HepG2 (cell line): Measurements from ENCODE around the gene PHRF1. TPM values are rescaled to one million over a fixed set of nuclear protein-coding genes. Genes with fewer than 3 reads are reported as not detected.

ENCODE experiments used
- IRX3 ChIP-seq: sonication (generic); formaldehyde crosslinking; IDR thresholded peaks from 2 replicates; pipeline ENCODE4 v1.8.1; 2023; ENCODE audit warnings: mild to moderate bottlenecking, low read depth, missing genetic modification reagents, borderline replicate concordance
- KLF16 ChIP-seq, 2 experiments: sonication (generic) in 1 of 2; formaldehyde crosslinking in 1 of 2; IDR thresholded peaks; 2 replicates each; pipeline versions ENCODE4 v1.6.1 to v1.8.0; 2016 to 2023; ENCODE audit warnings: missing genetic modification reagents in 2 of 2, missing compliant biosample characterization in 1 of 2
- PLRG1 ChIP-seq: fragments of 450-650 bp; conservative IDR thresholded peaks from 2 replicates; pipeline ENCODE4 v1.6.1; 2016
- SIN3A ChIP-seq: IDR thresholded peaks from 2 replicates; pipeline ENCODE4 v1.6.1; 2011; ENCODE audit warnings: low read depth, mild to moderate bottlenecking, control low read depth, low read length, borderline replicate concordance
- XRCC5 ChIP-seq: fragments of 200-400 bp; formaldehyde crosslinking; optimal IDR thresholded peaks from 2 replicates; pipeline ENCODE3; 2017; ENCODE audit warnings: mild to moderate bottlenecking, low read length
- ZBTB4 ChIP-seq: sonication (generic); formaldehyde crosslinking; IDR thresholded peaks from 2 replicates; pipeline ENCODE4 v1.4.0; 2020; ENCODE audit warnings: missing genetic modification reagents, mild to moderate bottlenecking, borderline replicate concordance
- ZGPAT ChIP-seq: IDR thresholded peaks from 2 replicates; pipeline ENCODE4 v1.6.1; 2016; ENCODE audit warnings: mild to moderate bottlenecking
- ZNF256 ChIP-seq: sonication (generic); formaldehyde crosslinking; conservative IDR thresholded peaks from 2 replicates; pipeline ENCODE4 v1.4.0; 2020; ENCODE audit warnings: missing genetic modification reagents
- ZNF441 ChIP-seq: sonication (generic); formaldehyde crosslinking; IDR thresholded peaks from 2 replicates; pipeline ENCODE4 v1.7.0; 2021; ENCODE audit warnings: missing genetic modification reagents, borderline replicate concordance
- ZNF691 ChIP-seq: sonication (generic); formaldehyde crosslinking; IDR thresholded peaks from 2 replicates; pipeline ENCODE4 v1.4.0; 2020; ENCODE audit warnings: missing genetic modification reagents, low read depth, mild to moderate bottlenecking, borderline replicate concordance
- ZNF749 ChIP-seq: sonication (generic); formaldehyde crosslinking; IDR thresholded peaks from 2 replicates; pipeline ENCODE4 v1.8.0; 2022; ENCODE audit warnings: mild to moderate bottlenecking, missing genetic modification reagents, moderate library complexity, borderline replicate concordance
- ZNF761 ChIP-seq: sonication (generic); formaldehyde crosslinking; conservative IDR thresholded peaks from 2 replicates; pipeline ENCODE4 v1.4.0; 2020; ENCODE audit warnings: mild to moderate bottlenecking, missing genetic modification reagents
- polyA plus RNA-seq, 8 experiments: library from polyadenylated mRNA; depleted of rRNA in 3 of 8; stranded (reverse) in 7 of 8; unstranded in 1 of 8; fragments of >200 nt; fragmentation: Illumina TruSeq in 4 of 8; extraction: Trizol in 4 of 8; gene quantifications; 2 replicates each; pipeline versions ENCODE4 v1.2.1 to v1.2.3, GENCODE V29; 2011 to 2016; ENCODE audit warnings: low read depth in 4 of 8, missing spikeins in 1 of 8, mixed read lengths in 1 of 8; ENCODE audit not compliant: insufficient read depth in 1 of 8
- total RNA-seq, 5 experiments: library from RNA; depleted of rRNA; stranded (reverse); fragments of >200 nt; fragmentation: Illumina TruSeq; extraction: Trizol; gene quantifications; 2 replicates each; pipeline ENCODE4 v1.2.3, GENCODE V29; 2016; ENCODE audit warnings: low read depth in 1 of 5
- TF ChIP-seq, protein P1 (sequence below): sonication (generic); formaldehyde crosslinking; IDR thresholded peaks from 2 replicates; pipeline ENCODE4 v1.5.1; 2020; ENCODE audit warnings: missing genetic modification reagents, mild to moderate bottlenecking, borderline replicate concordance
- TF ChIP-seq, protein P2 (sequence below): sonication (generic); formaldehyde crosslinking; IDR thresholded peaks from 2 replicates; pipeline ENCODE4 v1.5.1; 2020; ENCODE audit warnings: mild to moderate bottlenecking, missing genetic modification reagents, moderate library complexity

Gene PHRF1
- total and polyA plus RNA-seq, 2 of the 13 experiments (the other 11 are each of a cell fraction or from before 2014, with no cell fraction given) = 8.2 to 16.7 TPM

DNA sequence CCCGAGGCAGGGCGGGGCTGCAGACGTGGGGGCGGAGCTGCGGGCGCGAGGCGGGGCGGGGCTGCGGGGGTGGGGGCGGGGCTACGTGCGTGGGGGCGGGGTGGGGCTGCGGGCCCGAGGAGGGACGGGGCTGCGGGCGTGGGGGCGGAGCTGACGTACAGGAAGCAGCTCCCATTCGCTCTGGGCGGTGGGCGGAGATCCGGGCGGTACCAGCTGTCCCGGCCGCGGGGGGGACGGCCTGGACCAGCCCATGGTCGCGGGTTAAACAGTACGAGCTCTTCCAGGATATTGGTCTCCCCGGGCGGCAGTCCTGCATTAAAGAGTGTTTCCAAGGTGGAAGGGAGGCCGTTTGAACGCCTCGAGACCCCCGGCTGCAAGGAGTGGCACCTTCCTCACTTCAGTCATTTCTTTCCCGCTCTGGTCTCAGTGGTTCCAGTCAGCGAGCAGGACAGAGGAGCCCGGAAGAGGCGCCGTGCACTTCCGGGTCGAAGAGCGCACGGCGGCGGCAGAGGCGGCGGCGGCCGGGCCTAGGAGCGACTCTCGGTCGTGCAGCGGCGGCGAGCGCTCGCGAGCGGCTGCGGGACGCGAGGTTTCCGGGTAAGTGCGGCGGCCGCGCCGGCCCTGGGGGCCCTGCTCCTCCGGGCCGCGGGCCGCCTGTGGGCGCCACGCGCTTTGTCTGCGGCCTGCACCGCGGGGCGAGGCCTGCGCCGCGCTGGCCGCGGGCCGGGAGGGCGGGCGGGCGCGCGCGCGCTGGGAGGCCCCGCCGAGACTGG is at the start of gene PHRF1 (continued):
- TF ChIP-seq ZBTB4 (CRISPR knock-in tag) = no peak
- 0 out of 2 replicates have a peak, but pooled peaks have one; percentile 47 for TF ChIP-seq ZNF256
- no peak for TF ChIP-seq ZNF691 (CRISPR knock-in tag)
- TF ChIP-seq ZGPAT (CRISPR knock-in tag) = peak; percentile 46; the same call in 1 of the 2 replicates
- TF ChIP-seq ZNF749 (CRISPR knock-in tag) = no peak
- TF ChIP-seq, protein P1, sequence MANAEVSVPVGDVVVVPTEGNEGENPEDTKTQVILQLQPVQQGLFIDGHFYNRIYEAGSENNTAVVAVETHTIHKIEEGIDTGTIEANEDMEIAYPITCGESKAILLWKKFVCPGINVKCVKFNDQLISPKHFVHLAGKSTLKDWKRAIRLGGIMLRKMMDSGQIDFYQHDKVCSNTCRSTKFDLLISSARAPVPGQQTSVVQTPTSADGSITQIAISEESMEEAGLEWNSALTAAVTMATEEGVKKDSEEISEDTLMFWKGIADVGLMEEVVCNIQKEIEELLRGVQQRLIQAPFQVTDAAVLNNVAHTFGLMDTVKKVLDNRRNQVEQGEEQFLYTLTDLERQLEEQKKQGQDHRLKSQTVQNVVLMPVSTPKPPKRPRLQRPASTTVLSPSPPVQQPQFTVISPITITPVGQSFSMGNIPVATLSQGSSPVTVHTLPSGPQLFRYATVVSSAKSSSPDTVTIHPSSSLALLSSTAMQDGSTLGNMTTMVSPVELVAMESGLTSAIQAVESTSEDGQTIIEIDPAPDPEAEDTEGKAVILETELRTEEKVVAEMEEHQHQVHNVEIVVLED (CRISPR knock-in tag) = peak; percentile 81
- peak; percentile 78; the same call in 1 of the 2 replicates for TF ChIP-seq SIN3A
- peak; percentile 50; the same call in 1 of the 2 replicates for TF ChIP-seq IRX3 (CRISPR knock-in tag)
- TF ChIP-seq XRCC5 = peak; percentile 52
- TF ChIP-seq PLRG1 = no peak
- TF ChIP-seq, protein P2, sequence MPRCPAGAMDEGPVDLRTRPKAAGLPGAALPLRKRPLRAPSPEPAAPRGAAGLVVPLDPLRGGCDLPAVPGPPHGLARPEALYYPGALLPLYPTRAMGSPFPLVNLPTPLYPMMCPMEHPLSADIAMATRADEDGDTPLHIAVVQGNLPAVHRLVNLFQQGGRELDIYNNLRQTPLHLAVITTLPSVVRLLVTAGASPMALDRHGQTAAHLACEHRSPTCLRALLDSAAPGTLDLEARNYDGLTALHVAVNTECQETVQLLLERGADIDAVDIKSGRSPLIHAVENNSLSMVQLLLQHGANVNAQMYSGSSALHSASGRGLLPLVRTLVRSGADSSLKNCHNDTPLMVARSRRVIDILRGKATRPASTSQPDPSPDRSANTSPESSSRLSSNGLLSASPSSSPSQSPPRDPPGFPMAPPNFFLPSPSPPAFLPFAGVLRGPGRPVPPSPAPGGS (CRISPR knock-in tag) = 0 out of 2 replicates have a peak, but pooled peaks have one; percentile 44
- TF ChIP-seq ZNF761 (CRISPR knock-in tag) = no peak
- TF ChIP-seq KLF16 (CRISPR knock-in tag; IDR thresholded peaks at IDR 0.05) = peak in 1 of 2 experiments; percentile 55; a peak in 1 of 4 replicates
- peak; percentile 75; the same call in 1 of the 2 replicates for TF ChIP-seq ZNF441 (CRISPR knock-in tag)
